Measurements from ENCODE around the gene TNFRSF9. TPM values are rescaled to one million over a fixed set of nuclear protein-coding genes. Genes with fewer than 3 reads are reported as not detected.
A peak's percentile ranks its signal among the peaks of the same experiment; 100 is the strongest.
"Not testable (repeated sequence)": the region's sequence is repeated elsewhere in the genome, so short reads cannot be mapped to it uniquely, and the experiment has no call there.

Gene TNFRSF9
- total and polyA plus RNA-seq, 2 experiments from 2014 or later, result not detected

DNA sequence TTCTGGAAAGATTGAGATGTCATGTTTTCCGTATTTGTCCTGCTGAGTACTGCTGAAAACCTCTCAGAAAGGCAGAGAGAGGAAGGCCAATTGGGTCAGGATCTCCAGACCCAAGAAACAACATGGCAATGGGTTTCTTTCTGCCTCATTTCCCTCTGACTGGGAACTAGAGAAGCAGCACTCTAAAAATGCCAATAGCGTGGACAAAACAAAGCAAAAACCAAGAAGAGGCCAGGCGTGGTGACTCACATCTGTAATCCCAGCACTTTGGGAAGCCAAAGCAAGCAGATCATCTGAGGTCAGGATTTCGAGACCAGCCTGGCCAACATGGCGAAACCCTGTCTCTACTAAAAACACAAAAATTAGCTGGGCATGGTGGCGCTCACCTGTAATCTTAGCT is 18.3 kb downstream of the TNFRSF9 start:
- Histone ChIP-seq H3F3A (ENCODE audit: insufficient read depth) (no peaks in the 10 kb centered on the region), H3K9me2 (ENCODE audit: insufficient read depth) (no peaks in the 10 kb centered on the region), H3K4me2 (ENCODE audit: unreplicated experiment) (no peak overlapping the region), H3K27me3 (replicated peaks; ENCODE audit: insufficient read depth) (peaks cover 22% of the 10 kb centered on the region), H2AFZ (peak overlapping the region; percentile 69), H3K9ac (no peak overlapping the region), H3K79me2 (ENCODE audit: insufficient read depth) (no peaks in the 10 kb centered on the region), H3K4me1 (ENCODE audit: insufficient read depth) (peaks cover 4% of the 10 kb centered on the region; the same call in 1 of the 2 replicates), H3K4me3 (no peak overlapping the region), H3K9me3 (ENCODE audit: low read depth) (no peaks in the 10 kb centered on the region), H3K36me3 (ENCODE audit: low read depth) (no peaks in the 10 kb centered on the region), H3K27ac (peak overlapping the region; percentile 31; the same call in 1 of the 2 replicates), H4K20me1 (ENCODE audit: insufficient read depth) (no peaks in the 10 kb centered on the region)
- in situ Hi-C loops (cut with MboI), result loop anchor here (25.0 kb wide), 1 partner anchor 260 kb away; no protein-coding TSS in a partner anchor
- 54 to 58% methylated on average over 6 of the region's 6 CpGs for WGBS, 2 experiments (ENCODE audit: low coverage in 1 of 2, low lambda C conversion rate in 2 of 2, missing lambda C conversion rate in 2 of 2)
- TF ChIP-seq EZH2 (IDR thresholded peaks at IDR 0.05; ENCODE audit: insufficient read depth, poor library complexity, severe bottlenecking) (no peak), EZH2phosphoT487 (IDR thresholded peaks at IDR 0.05; ENCODE audit: insufficient read depth, low read depth) (no peak)
- DNase-seq, result peak; percentile 57

- H3K36me3 ChIP-seq (ENCODE audit: low read depth), result no peaks in the 10 kb centered on the region
- H3F3A ChIP-seq (ENCODE audit: insufficient read depth), result no peaks in the 10 kb centered on the region
- WGBS, 2 experiments (ENCODE audit: low coverage in 1 of 2, low lambda C conversion rate in 2 of 2, missing lambda C conversion rate in 2 of 2), result 84 to 89% methylated on average over 7 of the region's 7 CpGs
- H3K9me3 ChIP-seq (ENCODE audit: low read depth), result no peaks in the 10 kb centered on the region
- H3K9me2 ChIP-seq (ENCODE audit: insufficient read depth), result no peaks in the 10 kb centered on the region
- H2AFZ ChIP-seq, result peak overlapping the region; percentile 69
- H3K27ac ChIP-seq, result peak overlapping the region; percentile 31; the same call in 1 of the 2 replicates
- TF ChIP-seq EZH2 (IDR thresholded peaks at IDR 0.05; ENCODE audit: insufficient read depth, poor library complexity, severe bottlenecking) (no peak), EZH2phosphoT487 (IDR thresholded peaks at IDR 0.05; ENCODE audit: insufficient read depth, low read depth) (no peak)
- DNase-seq, result no peak
- in situ Hi-C loops (cut with MboI), result loop anchor here (25.0 kb wide), 1 partner anchor 259 kb away; no protein-coding TSS in a partner anchor
- H3K27me3 ChIP-seq (replicated peaks; ENCODE audit: insufficient read depth), result peaks cover 20% of the 10 kb centered on the region
- no peak overlapping the region for H3K4me2 ChIP-seq (ENCODE audit: unreplicated experiment)
- no peak overlapping the region for H3K9ac ChIP-seq
- H4K20me1 ChIP-seq (ENCODE audit: insufficient read depth), result no peaks in the 10 kb centered on the region
- peaks cover 4% of the 10 kb centered on the region; the same call in 1 of the 2 replicates for H3K4me1 ChIP-seq (ENCODE audit: insufficient read depth)
- no peaks in the 10 kb centered on the region for H3K79me2 ChIP-seq (ENCODE audit: insufficient read depth)
- no peak overlapping the region for H3K4me3 ChIP-seq
Observed at GRCh38 chr1:7921796-7922195, 18.8 kb downstream of the TNFRSF9 start.

GRCh38 chr1:7919880-7920279 is 20.8 kb downstream of the TNFRSF9 start:
- Histone ChIP-seq H3K27ac (no peak overlapping the region), H3K79me2 (ENCODE audit: insufficient read depth) (no peaks in the 10 kb centered on the region), H3K9me3 (ENCODE audit: low read depth) (no peaks in the 10 kb centered on the region), H3K36me3 (ENCODE audit: low read depth) (no peaks in the 10 kb centered on the region), H3K27me3 (replicated peaks; ENCODE audit: insufficient read depth) (peaks cover 11% of the 10 kb centered on the region; the same call in 1 of the 2 replicates), H3K9ac (no peak overlapping the region), H3K4me3 (no peak overlapping the region), H2AFZ (no peak overlapping the region), H3F3A (ENCODE audit: insufficient read depth) (no peaks in the 10 kb centered on the region), H3K4me2 (ENCODE audit: unreplicated experiment) (no peak overlapping the region), H3K9me2 (ENCODE audit: insufficient read depth) (no peaks in the 10 kb centered on the region), H3K4me1 (ENCODE audit: insufficient read depth) (peaks cover 4% of the 10 kb centered on the region; the same call in 1 of the 2 replicates), H4K20me1 (ENCODE audit: insufficient read depth) (no peaks in the 10 kb centered on the region)
- no peak for DNase-seq
- 86 to 91% methylated on average over 5 of the region's 5 CpGs for WGBS, 2 experiments (ENCODE audit: low coverage in 1 of 2, low lambda C conversion rate in 2 of 2, missing lambda C conversion rate in 2 of 2)
- in situ Hi-C loops (cut with MboI), result loop anchor here (25.0 kb wide), 1 partner anchor 258 kb away; no protein-coding TSS in a partner anchor
- TF ChIP-seq EZH2phosphoT487 (IDR thresholded peaks at IDR 0.05; ENCODE audit: insufficient read depth, low read depth), result no peak
- TF ChIP-seq EZH2 (IDR thresholded peaks at IDR 0.05; ENCODE audit: insufficient read depth, poor library complexity, severe bottlenecking), result no peak

GRCh38 chr1:7917971-7918370 is 22.7 kb downstream of the TNFRSF9 start:
- H3K9ac ChIP-seq; H3K9me3 ChIP-seq (ENCODE audit: low read depth); H3K27ac ChIP-seq; H3K4me2 ChIP-seq (ENCODE audit: unreplicated experiment); H3K4me1 ChIP-seq (ENCODE audit: insufficient read depth); H3K4me3 ChIP-seq; H3K36me3 ChIP-seq (ENCODE audit: low read depth); DNase-seq; H3K9me2 ChIP-seq (ENCODE audit: insufficient read depth); H4K20me1 ChIP-seq (ENCODE audit: insufficient read depth); H2AFZ ChIP-seq; H3K79me2 ChIP-seq (ENCODE audit: insufficient read depth); H3F3A ChIP-seq (ENCODE audit: insufficient read depth): not testable (repeated sequence)
- peaks cover 11% of the 10 kb centered on the region; the same call in 1 of the 2 replicates for H3K27me3 ChIP-seq (replicated peaks; ENCODE audit: insufficient read depth)
- WGBS, 2 experiments (ENCODE audit: low coverage in 1 of 2, low lambda C conversion rate in 2 of 2, missing lambda C conversion rate in 2 of 2), result 75 to 79% methylated on average over 5 of the region's 5 CpGs
- in situ Hi-C loops (cut with MboI), result loop anchor here (25.0 kb wide), 1 partner anchor 256 kb away; no protein-coding TSS in a partner anchor

- no peaks in the 10 kb centered on the region for H3K79me2 ChIP-seq (ENCODE audit: insufficient read depth)
- H3K4me1 ChIP-seq (ENCODE audit: insufficient read depth), result no peaks in the 10 kb centered on the region
- H3K9me3 ChIP-seq (ENCODE audit: low read depth), result no peaks in the 10 kb centered on the region
- no peak overlapping the region for H3K9ac ChIP-seq
- in situ Hi-C loops (cut with MboI), result loop anchor here (25.0 kb wide), 1 partner anchor 254 kb away; no protein-coding TSS in a partner anchor
- no peaks in the 10 kb centered on the region for H3F3A ChIP-seq (ENCODE audit: insufficient read depth)
- H3K27me3 ChIP-seq (replicated peaks; ENCODE audit: insufficient read depth), result peaks cover 11% of the 10 kb centered on the region; the same call in 1 of the 2 replicates
- no peaks in the 10 kb centered on the region for H4K20me1 ChIP-seq (ENCODE audit: insufficient read depth)
- H3K9me2 ChIP-seq (ENCODE audit: insufficient read depth), result no peaks in the 10 kb centered on the region
- no peak for DNase-seq
- H3K36me3 ChIP-seq (ENCODE audit: low read depth), result no peaks in the 10 kb centered on the region
- H3K27ac ChIP-seq, result no peak overlapping the region
- no peak overlapping the region for H2AFZ ChIP-seq
- no peak overlapping the region for H3K4me3 ChIP-seq
- H3K4me2 ChIP-seq (ENCODE audit: unreplicated experiment), result no peak overlapping the region
- WGBS, 2 experiments (ENCODE audit: low coverage in 1 of 2, low lambda C conversion rate in 2 of 2, missing lambda C conversion rate in 2 of 2), result 89 to 90% methylated on average over 2 of the region's 2 CpGs
- no peak for TF ChIP-seq EZH2phosphoT487 (IDR thresholded peaks at IDR 0.05; ENCODE audit: insufficient read depth, low read depth)
- no peak for TF ChIP-seq EZH2 (IDR thresholded peaks at IDR 0.05; ENCODE audit: insufficient read depth, poor library complexity, severe bottlenecking)
Observed at GRCh38 chr1:7916501-7916830, 24.2 kb downstream of the TNFRSF9 start.
